Fibroblast of upper back skin (primary cell): ENCODE results near the gene CCDC201.
"Not testable (repeated sequence)": the region's sequence is repeated elsewhere in the genome, so short reads cannot be mapped to it uniquely, and the experiment has no call there.

Experiments
- DNase-seq: peaks from one replicate; pipeline ENCODE4 v3.0.0-alpha.2; 2013

CCDC201 gene

DNA sequence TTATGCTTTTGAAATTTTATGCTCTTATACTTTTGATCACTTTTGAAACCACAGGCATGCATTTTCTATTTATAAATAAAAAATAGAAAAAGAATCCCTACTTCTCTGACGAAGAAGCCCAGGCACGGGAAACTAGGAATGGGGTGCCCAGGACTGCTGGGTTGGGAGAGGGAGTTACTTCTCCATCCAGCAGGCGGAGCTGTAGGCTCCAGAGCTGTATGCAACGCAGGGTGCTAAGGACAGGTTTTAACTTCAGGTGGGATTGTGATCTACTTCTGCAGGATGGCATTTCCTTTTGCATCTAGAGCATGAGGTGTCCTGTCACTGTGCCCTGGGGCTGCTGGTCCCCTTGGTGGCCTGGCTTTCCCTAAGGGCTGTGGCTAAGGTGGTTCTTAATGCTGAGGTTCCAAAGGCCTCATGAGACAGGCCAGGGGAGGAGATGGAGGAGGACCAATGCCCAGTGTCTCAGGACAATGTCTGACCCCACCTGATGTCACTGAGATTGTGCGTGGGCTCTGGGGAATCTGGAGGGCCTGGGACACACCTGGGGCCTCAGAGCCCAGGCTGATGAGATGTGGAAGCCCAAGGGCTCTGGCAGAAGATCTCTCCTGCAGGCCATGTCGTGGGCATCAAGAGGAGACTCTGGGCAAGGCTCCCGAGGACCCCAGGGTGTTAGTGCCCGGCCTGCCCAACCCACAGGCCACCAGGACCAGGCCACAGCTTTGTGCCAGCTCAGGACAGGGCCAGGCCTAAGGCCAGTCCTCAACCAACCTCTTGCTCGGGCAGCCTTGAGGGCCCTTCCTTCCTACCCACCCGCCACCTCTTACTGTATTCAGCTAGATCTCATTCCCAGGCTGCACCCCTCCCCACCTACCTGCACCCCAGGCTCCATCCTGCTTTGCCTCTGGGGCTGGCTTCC is 507 bp downstream of the CCDC201 start:
- no peak for DNase-seq

DNA sequence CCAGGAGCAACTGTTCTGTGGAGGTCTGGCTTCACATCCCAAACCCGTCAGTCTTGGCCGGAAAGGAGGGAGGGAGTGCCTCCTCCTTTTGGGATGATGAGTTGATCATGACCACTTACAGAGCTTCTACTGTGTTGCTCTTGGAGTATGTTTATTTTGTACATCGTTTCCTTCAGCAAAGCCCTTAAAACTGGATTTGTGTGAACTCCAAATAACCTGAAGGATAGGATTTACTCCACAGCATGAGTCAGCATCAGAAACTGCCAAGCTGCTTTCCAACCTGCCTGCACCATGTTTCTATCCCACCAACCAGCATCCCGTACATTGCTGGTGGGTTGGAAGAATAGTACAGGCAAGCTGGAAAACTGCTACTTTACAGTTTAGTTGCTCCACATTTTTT is 3.5 kb downstream of the CCDC201 start:
- DNase-seq = peak; percentile 22

DNA sequence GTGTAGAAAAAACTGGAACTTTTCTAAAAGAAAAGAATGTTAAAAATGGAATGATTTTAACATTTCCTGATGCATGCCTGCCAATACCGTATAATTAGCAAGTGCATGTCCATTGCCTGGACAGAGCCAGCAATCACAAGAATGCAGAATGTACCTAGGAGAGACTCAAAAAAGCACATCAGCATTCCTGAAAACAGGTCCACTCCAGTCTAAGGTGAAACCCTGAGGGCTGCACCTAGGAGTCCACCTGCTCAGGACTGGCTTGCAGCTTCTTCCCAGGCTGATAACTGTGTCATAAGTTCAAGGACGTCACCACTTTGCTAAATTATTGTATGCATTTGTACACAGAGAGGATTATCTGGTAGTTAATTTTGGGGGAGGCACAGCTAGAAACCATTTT is 5.4 kb downstream of the CCDC201 start:
- no peak for DNase-seq

DNA sequence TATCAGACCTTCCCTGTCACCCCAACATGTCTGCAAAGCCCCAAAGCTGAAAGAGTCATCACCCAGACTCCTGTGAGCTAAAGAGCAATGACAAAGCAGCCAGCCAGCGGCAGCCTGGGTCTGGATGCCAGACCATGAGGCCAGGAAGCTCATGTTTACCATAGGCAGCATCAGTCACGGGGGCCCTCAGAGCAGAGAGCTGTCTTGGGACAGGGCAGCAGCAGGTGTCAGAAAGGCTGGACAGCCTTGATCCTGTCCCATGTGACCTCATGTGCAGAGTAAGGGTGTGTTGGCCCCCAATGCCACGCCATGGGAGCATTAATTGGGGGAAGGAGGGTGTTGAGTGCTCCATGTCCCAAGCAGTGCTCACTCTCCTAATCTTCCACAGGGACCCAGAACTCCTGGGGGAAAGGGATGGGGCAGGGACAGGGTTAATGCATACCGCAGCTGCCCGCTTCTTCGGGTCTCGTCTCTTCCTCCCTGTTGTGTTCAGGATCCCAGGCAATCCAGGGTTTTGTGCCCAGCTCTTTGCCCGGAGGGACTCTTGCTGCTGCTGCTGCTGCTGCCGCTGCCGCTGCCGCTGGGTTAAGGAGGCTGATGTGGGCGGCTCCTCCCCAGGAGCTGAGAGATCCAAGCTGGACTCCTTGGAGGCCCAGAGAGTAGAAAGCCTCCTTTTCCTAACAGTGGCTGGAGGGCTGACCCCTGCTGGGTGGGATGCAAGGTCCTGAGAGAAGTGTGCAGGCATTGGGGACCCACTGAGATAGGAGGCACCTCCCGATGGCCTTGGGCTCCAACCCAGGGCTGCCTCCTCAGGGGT is 7.1 kb downstream of the CCDC201 start:
- DNase-seq = no peak

DNA sequence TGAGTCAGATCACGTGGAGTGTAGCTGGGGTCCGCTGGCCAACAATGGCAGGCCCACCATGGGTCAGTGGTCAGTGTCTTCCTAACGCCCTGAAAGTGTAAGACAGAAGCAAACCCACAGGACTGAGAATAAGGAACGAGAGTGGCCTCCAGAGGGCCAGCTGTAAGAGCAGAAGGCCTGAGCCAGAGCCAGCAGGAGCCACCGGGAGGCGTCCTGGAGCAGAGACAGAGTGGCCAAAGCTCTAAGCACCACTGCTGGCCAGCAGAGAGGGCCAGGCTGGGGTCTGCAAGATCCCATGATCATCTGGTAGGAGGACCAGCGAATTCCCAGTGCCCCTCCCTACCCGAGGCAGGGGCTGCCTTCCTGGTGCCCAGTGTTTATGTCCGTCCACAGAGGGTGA is 9.2 kb downstream of the CCDC201 start:
- DNase-seq = no peak

DNA sequence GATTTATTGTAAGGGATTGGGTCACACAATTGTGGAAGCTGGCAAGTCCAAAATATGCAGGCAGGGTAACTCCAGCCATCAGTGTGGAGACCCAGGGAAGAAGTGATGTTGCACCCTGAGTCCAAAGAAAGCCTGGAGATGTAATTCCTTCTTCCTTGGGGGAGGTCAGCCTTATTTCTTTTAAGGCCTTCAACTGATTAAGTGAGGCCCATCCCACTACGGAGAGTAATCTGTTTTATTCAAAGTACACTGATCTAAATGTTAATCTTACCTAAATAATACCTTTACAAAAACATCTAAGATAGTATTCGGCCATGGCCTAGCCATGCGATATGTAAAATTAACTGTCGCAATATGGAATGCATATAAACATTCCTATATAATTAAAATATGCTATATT is 16.0 kb downstream of the CCDC201 start:
- DNase-seq = not testable (repeated sequence)

DNA sequence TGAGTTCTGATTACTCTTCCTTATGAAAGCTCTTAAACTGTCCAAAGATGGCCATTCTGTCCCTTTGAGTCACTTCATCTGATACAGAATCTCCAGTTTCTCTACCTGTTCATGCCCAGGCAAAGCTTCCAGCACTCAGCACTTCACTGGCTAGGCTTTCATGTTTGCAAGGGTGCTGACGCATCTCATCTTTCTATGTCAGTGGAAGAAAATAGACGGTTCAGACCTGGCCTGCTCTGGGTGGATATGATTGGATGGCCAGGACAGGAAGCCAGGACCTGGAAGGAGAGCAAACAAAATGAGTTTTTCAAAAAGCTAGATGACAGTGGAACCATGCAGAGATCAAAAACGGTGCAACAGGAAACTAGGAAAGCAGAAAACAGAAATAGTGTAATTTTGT is 17.2 kb downstream of the CCDC201 start:
- DNase-seq = not testable (repeated sequence)

DNA sequence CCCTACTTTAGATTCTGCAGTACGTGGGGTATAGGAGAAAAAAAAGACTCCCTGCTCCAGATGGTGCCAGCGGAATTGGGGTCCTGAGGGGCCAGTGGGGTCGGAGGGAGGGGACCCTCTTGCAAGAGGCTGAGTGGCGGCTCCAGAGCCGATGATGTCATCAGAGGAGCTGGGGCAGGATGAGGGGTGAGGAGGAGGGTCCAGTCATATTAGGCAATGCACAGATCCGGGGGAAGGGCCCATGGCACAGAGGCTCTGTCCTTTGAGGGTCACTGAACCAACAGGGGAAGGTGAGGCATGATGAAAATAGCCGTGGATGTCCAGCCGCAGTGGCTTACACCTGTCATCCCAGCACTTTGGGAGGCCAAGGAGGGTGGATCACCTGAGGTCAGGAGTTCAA is 19.4 kb downstream of the CCDC201 start:
- not testable (repeated sequence) for DNase-seq

DNA sequence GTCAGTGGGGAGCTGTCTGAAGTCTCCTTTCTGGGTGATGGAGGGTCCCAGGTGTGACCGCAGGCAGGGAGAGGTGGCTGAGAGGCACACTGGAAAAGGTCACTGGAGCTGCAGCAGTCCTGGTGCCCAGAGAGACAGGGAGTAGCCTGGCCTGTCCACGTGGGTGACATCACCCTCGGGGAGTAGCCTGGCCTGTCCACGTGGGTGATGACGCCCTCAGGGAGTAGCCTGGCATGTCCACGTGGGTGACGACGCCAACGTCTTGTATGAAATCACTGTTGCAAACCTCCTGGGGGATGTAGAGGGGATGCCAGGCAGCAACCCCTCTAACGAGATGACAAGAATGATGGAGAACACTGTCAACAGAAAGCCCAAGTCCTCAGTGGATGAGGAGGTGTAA is 19.9 kb downstream of the CCDC201 start:
- DNase-seq = not testable (repeated sequence)

DNA sequence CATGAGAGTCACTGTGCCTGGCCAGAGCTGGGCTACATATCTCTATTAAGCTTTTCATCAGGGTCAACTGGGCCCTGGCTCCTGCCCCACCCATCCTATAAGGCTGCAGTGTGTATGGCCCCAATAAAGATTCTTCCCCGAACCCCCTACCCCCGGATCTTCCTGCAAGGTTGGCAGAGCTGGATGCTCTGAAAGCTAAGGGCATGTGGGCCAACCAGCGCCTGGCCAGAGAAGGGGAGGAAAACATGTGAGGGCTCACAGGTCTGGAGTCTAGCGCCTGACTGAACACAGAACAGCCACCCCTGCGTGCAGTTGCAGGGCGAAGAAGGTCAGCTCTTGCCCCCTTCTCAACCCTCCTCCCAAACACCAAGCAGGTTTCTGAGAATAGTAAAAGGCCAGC is 24.1 kb downstream of the CCDC201 start:
- not testable (repeated sequence) for DNase-seq

DNA sequence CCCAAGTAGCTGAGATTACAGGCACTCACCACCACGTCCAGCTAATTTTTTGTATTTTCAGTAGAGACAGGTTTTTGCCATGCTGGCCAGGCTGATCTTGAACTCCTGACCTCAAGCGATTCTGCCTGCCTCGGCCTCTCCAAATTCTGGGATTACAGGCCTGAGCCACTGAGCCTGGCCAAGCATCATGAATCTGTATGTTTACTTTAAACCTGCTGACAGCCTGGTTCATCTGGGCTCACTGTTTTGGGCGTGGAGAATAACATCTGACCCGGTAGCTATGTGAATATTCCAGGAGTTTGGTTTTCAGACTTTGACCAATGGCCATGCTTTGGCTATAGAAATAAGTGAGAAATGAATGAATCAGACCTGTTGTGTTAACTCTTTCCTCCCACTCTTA is 26.3 kb downstream of the CCDC201 start:
- not testable (repeated sequence) for DNase-seq

DNA sequence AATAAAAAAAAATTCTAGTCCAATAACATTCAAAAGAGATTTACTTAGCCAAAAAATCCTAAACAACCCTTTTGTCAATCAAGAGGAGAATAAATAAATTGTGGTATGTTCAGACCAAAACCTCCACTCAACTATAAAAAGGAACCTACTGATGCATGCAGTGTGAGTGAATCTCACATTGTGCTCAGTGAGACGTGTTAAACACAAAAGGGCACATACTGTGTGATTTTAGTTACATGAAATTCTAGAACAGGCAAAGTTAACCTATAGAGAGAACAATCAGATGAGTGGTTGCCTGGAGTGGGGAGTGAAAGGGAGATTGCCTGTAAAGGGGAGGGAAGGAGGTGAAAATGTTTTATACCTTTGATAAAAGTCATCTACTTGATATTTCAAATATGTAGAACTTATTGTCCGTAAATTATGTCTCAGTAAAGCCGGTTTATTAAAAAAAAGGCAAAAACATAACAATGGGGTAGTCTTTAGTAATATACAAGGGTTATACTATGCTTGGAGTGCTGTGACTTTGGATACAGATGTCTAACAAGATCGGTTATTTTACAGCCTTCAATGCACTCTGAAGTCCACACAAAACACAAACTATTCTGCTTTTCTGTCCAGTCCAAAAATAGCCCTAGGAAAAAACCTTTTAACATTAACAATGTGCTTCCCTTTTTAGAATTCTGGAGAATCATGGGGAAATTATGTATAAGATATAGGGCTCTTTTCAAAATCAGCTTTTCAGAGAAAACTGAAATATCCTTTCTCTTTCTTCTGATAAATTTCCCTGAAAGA is 30.8 kb downstream of the CCDC201 start:
- DNase-seq = not testable (repeated sequence)

DNA sequence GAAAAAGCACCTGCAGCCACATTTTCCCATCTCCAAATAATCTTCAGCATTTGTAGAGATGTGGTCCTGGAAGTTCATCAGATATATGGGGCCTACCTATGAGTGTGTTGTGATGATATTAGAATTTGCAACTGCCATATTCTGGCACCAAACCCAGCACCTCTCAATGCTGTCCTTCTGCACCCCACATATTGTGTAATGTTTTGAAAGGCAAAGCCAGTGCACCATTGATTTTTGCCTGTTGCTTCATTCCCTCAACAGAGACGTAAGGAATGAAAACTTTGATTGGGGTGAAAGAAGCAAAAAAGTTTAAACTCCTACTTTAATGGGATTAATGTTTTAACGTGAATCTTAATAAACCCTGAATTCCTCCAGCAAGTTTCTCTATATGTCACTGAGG is 34.0 kb downstream of the CCDC201 start:
- DNase-seq = not testable (repeated sequence)

DNA sequence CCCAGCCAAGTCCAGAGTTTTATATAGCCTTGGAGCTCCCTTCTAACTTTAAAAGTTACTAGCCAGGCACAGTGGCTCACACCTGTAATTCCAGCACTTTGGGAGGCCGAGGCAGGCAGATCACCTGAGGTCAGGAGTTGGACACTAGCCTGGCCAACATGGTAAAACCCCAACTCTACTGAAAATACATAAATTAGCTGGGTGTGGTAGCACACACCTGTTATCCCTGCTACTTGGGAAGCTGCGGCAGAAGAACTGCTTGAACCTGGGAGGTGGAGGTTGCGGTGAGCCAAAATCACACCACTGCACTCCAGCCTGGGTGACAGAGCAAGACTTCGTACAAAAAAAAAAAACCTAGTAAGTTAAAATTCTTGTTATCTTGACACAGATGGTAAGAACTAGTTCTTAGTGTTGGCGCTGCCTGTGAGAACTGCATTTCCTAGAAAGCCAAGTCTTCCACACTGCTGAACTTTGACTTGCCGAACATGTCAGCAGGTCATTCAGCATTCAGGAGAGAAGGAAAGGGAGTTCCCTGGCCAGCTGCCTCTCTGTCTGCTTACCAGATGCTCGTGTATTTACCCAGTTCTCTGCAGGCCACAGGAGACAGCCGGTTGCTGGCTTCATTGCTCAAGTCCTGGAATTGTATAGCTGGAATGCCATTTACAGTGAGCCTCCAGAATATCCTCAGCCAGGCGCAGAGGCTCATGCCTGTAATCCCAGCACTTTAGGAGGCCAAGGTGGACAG is 40.3 kb downstream of the CCDC201 start:
- peak; percentile 20 for DNase-seq

DNA sequence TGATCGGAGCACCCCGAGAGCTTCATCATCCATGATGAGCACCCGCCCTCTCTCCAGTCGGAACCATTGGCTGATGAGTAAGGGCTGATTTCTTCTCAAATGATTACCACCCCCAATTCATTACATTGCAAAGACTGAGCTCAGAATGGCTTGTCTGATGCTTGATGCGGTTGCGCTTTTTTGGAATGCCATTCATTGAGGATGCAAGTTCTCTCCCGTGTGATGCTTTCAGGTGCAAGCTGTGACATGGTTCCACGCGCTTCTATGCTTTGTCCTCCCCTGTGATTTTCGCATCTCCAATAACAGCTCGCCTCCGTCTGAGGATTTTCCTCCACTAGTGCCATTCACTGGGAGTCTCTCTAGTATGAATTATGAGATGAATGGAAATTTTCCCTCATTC is 43.0 kb downstream of the CCDC201 start:
- DNase-seq = not testable (repeated sequence)

DNA sequence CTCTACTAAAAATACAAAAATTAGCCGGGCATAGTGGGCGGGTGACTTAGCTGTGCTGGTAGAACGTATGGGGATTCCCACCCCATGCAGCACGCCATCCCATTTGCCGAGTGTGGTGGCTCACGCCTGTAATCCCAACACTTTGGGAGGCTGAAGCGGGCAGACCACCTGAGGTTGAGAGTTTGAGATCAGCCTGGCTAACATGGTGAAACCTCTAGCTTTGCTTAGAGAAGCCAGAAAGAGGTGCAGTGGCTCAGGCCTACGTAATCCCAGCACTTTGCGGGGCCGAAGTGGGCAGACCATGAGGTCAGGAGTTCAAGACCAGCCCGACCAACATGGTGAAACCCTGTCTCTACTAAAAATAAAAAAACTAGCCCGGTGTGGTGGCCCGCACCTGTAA is 45.2 kb downstream of the CCDC201 start:
- DNase-seq = not testable (repeated sequence)

DNA sequence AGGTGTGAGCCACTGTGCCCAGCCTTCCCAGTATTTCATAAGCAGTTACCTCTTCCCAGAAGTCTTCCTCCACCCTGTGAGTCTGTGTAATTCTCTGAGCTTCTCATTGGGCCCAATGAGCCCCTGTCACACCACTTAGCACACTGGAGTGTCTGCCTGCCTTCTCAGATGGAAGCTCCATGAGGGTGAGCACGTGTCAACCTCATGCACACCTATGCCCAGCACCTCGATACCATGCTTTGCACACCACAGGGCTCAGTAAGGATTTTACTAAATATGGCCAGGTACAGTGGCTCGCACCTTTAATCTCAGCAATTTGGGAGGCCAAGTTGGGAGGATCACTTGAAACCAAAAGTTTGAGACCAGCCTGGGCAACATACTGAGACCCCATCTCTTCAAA is 46.3 kb downstream of the CCDC201 start:
- not testable (repeated sequence) for DNase-seq

DNA sequence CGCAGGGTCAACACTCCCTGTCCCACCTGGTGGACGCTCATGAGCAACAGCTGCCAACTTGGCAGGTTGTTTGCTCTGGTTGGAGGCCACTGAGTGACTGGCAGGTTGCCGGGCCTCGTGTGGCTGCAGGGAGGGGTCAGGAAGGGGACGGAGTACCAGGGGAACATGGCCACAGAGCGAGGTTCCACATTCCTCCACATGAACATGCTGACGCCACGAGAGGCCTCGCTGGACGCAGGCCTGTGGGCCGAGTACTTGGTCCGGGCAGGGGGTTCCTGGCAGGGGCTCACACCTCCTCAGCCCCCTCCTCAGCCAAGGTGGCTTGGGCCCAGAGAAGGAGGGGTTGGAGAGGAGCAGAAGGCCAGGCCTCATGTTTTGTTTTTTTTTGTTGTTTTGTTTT is 54.1 kb downstream of the CCDC201 start:
- DNase-seq = not testable (repeated sequence)

DNA sequence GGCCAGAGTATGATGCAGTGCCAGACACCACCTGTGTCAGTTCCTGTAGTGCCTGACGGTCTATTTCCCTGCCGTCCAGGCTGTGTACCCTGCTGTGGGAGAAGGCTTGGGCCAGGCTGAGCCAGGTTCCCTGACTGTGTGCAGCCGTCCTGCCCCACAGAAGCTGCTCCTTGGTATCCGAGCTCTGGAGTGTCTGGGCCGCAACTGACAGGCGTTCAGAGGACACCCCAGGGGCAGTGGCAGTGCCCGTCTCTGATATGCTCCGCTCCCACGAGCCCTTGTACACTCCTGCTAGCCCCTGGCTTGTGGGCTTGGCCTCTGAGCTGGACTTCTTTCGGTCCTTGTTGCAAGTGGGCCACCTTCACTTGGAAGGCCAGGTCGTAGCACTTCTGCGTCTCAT is 55.0 kb downstream of the CCDC201 start:
- not testable (repeated sequence) for DNase-seq

DNA sequence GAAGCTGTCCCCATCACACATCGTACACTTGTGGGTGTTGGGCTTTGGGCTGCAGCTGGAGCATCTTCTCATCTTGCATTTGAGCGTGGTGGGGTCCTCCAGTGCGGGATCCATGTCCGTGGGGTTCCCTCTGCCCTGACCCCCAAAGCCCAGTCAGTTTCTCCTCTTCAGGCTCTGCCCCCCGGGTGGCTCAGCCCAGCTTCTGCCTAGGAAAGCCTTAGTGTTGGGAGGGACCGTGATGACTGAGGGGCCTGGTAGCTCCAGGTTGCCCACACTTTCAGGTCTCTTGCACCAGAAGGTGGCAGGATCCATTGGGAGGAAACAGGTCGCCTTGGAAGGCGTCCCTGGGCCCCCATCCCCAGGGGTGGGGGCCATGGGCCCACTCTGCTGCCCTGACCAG is 55.9 kb downstream of the CCDC201 start:
- not testable (repeated sequence) for DNase-seq

DNA sequence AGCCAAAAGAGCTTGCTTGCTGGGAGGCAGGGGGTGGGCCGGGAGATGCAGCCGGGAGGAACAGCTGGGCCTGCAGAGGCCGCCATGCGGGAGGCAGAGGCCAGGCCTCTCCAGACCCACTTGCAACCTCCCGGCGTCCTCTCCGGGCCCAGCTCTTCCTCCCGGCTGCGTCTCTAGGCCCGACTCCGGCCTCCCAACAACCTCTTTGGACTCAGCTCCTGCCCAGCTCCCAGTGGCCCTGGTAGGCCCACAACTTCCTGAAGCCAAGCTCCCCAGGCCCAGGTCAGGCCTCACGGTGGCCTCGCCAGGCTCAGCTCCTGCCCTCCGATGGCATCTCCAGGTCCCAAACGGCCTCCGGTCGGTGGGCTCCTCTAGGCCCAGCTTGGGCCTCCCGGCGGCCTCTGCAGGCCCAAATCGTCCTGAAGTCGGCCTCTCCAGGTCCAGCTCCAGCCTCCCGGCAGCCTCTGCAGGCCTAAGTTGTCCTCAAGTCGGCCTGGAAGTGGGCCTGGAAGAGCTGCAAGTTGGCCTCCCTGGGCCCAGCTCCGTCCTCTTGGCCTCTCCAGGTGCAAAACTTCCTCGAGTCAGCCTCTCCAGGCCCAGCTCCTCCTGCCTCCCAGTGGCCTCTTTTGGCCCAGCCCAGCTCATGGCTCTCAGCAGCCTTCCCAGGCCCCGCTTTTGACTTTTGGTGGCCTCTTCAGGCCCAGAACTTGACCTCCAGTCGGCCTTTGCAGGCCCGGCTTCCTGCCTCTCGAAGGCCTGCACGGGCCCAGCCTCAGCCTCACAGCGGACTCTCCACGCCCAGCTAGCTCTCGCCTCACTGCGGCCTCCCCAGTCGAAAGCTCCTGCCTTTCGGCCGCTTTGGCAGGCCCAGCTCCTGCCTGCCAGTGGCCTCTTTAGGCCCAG is 58.4 kb downstream of the CCDC201 start:
- not testable (repeated sequence) for DNase-seq
